Vagina (tissue), 2 donors: Measurements from ENCODE around the gene UBL4B. TPM values are rescaled to one million over a fixed set of nuclear protein-coding genes. Genes with fewer than 3 reads are reported as not detected.
A peak's percentile ranks its signal among the peaks of the same experiment; 100 is the strongest.

Experiments used
- DNase-seq, 2 donors: peaks; one replicate each; pipeline ENCODE4 v3.0.0-alpha.2; 2017; ENCODE audit errors: extremely low spot score in 2 of 2
- H3K27ac ChIP-seq: fragments of 200-600 bp; sonication (generic); one replicate; pipeline ENCODE4 v1.5.1; 2019
- H3K27me3 ChIP-seq: fragments of 200-600 bp; sonication (generic); one replicate; pipeline ENCODE4 v1.5.1; 2019
- H3K36me3 ChIP-seq, 2 donors: fragments of 200-600 bp; sonication (generic); one replicate each; pipeline ENCODE4 v1.5.1; 2017 to 2019
- H3K4me1 ChIP-seq: fragments of 200-600 bp; sonication (generic); one replicate; pipeline ENCODE4 v1.5.1; 2019
- H3K4me3 ChIP-seq, 2 donors: fragments of 200-600 bp; sonication (generic); 1 replicate in 1 of 2; 2 replicates in 1 of 2; pipeline ENCODE4 v1.5.1; 2016 to 2019
- H3K9me3 ChIP-seq: fragments of 200-600 bp; sonication (generic); one replicate; pipeline ENCODE4 v1.5.1; 2019
- POLR2A ChIP-seq, 2 donors: fragments of 450-650 bp; IDR thresholded peaks; one replicate each; pipeline ENCODE4 v1.6.1; 2017; ENCODE audit warnings: antibody characterized with exemption in 2 of 2, mild to moderate bottlenecking in 2 of 2, moderate library complexity in 2 of 2
- POLR2AphosphoS5 ChIP-seq, 2 donors: sonication (generic); formaldehyde crosslinking; IDR thresholded peaks; one replicate each; pipeline ENCODE4 v1.9.0; 2017; ENCODE audit warnings: antibody characterized with exemption in 2 of 2, mild to moderate bottlenecking in 2 of 2, low read depth in 1 of 2; ENCODE audit not compliant: insufficient read depth in 1 of 2
- intact Hi-C: fragments of 100-400 bp; cut with DNase I; formaldehyde crosslinking; loops from one replicate; pipeline ENCODE4 v1.15.1; 2023
- total RNA-seq: library from RNA; depleted of rRNA; stranded (reverse); fragments of >200 nt; gene quantifications from one replicate; pipeline ENCODE4 v1.2.3, GENCODE V29; 2016
- TF ChIP-seq, protein P1 (sequence below), 3 experiments: fragments of 450-650 bp in 2 of 3; fragments of 200-600 bp in 1 of 3; sonication (generic) in 1 of 3; IDR thresholded peaks; one replicate each; pipeline ENCODE4 v1.5.1; 2017 to 2019; ENCODE audit warnings: antibody characterized with exemption in 3 of 3, mild to moderate bottlenecking in 2 of 3, moderate library complexity in 2 of 3

UBL4B gene
- total RNA-seq, 1 donor from 2014 or later, result not detected

DNA sequence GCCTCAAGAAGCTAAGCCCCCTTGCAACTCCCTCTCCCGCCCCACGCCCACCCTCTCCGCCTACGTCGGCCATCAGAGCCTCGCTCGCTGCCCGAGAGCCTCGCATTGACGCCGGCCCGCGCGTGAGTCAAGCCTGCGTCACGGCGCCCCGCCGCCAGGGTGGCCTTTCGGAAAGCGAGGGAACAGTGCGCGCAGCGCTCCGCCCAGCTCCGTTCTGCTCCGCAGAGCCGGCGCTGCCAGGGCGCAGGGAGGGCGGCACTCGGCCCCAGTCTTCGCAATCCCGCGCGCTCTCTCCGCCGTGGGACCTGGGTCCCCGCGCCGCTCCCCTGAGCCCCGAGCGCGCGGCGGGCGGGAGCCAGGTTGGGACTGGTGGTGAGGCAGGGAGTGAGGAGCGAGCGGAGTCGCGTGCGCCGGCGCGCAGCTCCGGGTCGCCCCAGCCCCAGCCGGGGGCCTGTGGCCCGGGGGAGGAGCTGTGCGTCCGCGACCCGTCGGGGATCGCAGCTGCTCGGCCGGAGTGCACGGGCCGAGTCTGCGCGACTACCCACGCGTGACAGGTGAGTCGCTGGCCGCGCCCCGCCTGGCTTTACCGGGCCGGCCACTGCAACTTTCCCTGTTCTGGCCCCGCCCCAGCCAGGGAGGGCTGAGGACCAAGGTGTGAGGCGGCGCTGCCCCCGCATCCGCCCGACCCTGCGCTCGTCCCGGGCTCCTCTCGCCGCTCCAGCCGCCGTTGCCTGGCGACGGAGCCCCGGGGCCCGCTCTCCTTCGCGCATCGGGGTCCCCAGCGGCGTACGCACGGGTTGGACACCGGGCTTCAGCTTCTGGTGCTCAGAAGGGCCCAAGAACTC, 38.3 kb downstream of the UBL4B start, which contains the start of gene SLC6A17:
SLC6A17 (plus strand) TSS at position 165 of the 845 bp plus-strand sequence. CDS start 16,436 bp downstream, outside the sequence.
- no peak for DNase-seq
- TF ChIP-seq, protein P1, sequence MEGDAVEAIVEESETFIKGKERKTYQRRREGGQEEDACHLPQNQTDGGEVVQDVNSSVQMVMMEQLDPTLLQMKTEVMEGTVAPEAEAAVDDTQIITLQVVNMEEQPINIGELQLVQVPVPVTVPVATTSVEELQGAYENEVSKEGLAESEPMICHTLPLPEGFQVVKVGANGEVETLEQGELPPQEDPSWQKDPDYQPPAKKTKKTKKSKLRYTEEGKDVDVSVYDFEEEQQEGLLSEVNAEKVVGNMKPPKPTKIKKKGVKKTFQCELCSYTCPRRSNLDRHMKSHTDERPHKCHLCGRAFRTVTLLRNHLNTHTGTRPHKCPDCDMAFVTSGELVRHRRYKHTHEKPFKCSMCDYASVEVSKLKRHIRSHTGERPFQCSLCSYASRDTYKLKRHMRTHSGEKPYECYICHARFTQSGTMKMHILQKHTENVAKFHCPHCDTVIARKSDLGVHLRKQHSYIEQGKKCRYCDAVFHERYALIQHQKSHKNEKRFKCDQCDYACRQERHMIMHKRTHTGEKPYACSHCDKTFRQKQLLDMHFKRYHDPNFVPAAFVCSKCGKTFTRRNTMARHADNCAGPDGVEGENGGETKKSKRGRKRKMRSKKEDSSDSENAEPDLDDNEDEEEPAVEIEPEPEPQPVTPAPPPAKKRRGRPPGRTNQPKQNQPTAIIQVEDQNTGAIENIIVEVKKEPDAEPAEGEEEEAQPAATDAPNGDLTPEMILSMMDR (IDR thresholded peaks at IDR 0.05), result no peak
- TF ChIP-seq POLR2A (IDR thresholded peaks at IDR 0.05) (no peak), POLR2AphosphoS5 (IDR thresholded peaks at IDR 0.05; ENCODE audit: insufficient read depth in 1 of 2, low read depth in 1 of 2) (no peak)
- H3K36me3 ChIP-seq, result no peaks in the 10 kb centered on the region
- no peaks in the 10 kb centered on the region for H3K9me3 ChIP-seq
- H3K27ac ChIP-seq, result no peak within 1 kb of the TSS
- H3K4me3 ChIP-seq, result peak within 1 kb of the TSS; percentile 1 to 16
- H3K27me3 ChIP-seq, result peaks cover 3% of the 10 kb centered on the region
- intact Hi-C loops, result loop anchor here (5.0 kb wide), 1 partner anchor 1282 kb away; no protein-coding TSS in a partner anchor
- peaks cover 11% of the 10 kb centered on the region for H3K4me1 ChIP-seq

DNA sequence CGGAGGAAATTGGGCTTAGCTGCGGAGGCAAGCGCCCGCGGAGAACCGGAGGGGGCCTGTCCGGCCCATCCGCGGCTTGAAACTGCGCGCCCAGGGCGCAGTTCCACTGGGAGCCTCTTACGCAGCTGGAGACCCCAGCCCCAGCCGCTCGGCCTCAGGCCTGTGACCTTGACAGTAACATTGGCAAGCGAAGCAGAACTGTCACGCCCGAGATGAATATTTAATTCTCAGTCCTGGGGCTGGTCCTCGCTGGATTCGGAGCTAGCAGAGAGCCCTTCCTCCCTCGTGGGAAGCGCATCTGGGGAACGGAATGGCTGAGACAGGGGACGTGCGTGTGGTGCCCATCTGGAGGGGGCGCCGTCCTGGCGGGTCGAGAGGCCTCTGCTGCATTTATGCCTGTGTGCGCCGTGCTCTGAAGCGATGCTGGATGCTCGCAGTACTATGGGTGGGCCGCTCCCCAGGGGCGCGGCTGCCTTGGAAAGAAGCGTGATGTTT, 39.0 kb downstream of the UBL4B start:
- TF ChIP-seq POLR2AphosphoS5 (IDR thresholded peaks at IDR 0.05; ENCODE audit: insufficient read depth in 1 of 2, low read depth in 1 of 2), result no peak
- TF ChIP-seq, protein P1 (IDR thresholded peaks at IDR 0.05), result no peak
- TF ChIP-seq POLR2A (IDR thresholded peaks at IDR 0.05), result no peak
- Histone ChIP-seq H3K9me3 (no peaks in the 10 kb centered on the region), H3K36me3 (no peaks in the 10 kb centered on the region), H3K4me1 (peaks cover 11% of the 10 kb centered on the region), H3K4me3 (peak overlapping the region in 1 of 2 donors; percentile 1), H3K27ac (no peak overlapping the region), H3K27me3 (peaks cover 3% of the 10 kb centered on the region)
- no peak for DNase-seq
- intact Hi-C loops, result loop anchor here (5.0 kb wide), 1 partner anchor 1281 kb away; no protein-coding TSS in a partner anchor

- H3K27me3 ChIP-seq, result peaks cover 3% of the 10 kb centered on the region
- TF ChIP-seq, protein P1 (IDR thresholded peaks at IDR 0.05), result no peak
- TF ChIP-seq POLR2A (IDR thresholded peaks at IDR 0.05) (no peak), POLR2AphosphoS5 (IDR thresholded peaks at IDR 0.05; ENCODE audit: insufficient read depth in 1 of 2, low read depth in 1 of 2) (no peak)
- no peak for DNase-seq
- no peaks in the 10 kb centered on the region for H3K9me3 ChIP-seq
- no peaks in the 10 kb centered on the region for H3K36me3 ChIP-seq
- H3K27ac ChIP-seq, result no peak overlapping the region
- no peak overlapping the region for H3K4me3 ChIP-seq
- H3K4me1 ChIP-seq, result peaks cover 11% of the 10 kb centered on the region
- intact Hi-C loops, result loop anchor here (5.0 kb wide), 1 partner anchor 1280 kb away; no protein-coding TSS in a partner anchor
Measured at GRCh38 chr1:110152133-110152785, 40.0 kb downstream of the UBL4B start.

- no peak for DNase-seq
- Histone ChIP-seq H3K4me1 (peaks cover 11% of the 10 kb centered on the region), H3K36me3 (no peaks in the 10 kb centered on the region), H3K9me3 (no peaks in the 10 kb centered on the region), H3K27ac (no peak overlapping the region), H3K4me3 (no peak overlapping the region), H3K27me3 (peaks cover 3% of the 10 kb centered on the region)
- intact Hi-C loops, result loop anchor here (5.0 kb wide), 1 partner anchor 1279 kb away; no protein-coding TSS in a partner anchor
- TF ChIP-seq, protein P1 (IDR thresholded peaks at IDR 0.05), result no peak
- TF ChIP-seq POLR2A (IDR thresholded peaks at IDR 0.05), result no peak
- no peak for TF ChIP-seq POLR2AphosphoS5 (IDR thresholded peaks at IDR 0.05; ENCODE audit: insufficient read depth in 1 of 2, low read depth in 1 of 2)
Measured at GRCh38 chr1:110153407-110153950, 41.2 kb downstream of the UBL4B start.
